ENCODE results near the gene PEMT.

The PEMT gene

DNA sequence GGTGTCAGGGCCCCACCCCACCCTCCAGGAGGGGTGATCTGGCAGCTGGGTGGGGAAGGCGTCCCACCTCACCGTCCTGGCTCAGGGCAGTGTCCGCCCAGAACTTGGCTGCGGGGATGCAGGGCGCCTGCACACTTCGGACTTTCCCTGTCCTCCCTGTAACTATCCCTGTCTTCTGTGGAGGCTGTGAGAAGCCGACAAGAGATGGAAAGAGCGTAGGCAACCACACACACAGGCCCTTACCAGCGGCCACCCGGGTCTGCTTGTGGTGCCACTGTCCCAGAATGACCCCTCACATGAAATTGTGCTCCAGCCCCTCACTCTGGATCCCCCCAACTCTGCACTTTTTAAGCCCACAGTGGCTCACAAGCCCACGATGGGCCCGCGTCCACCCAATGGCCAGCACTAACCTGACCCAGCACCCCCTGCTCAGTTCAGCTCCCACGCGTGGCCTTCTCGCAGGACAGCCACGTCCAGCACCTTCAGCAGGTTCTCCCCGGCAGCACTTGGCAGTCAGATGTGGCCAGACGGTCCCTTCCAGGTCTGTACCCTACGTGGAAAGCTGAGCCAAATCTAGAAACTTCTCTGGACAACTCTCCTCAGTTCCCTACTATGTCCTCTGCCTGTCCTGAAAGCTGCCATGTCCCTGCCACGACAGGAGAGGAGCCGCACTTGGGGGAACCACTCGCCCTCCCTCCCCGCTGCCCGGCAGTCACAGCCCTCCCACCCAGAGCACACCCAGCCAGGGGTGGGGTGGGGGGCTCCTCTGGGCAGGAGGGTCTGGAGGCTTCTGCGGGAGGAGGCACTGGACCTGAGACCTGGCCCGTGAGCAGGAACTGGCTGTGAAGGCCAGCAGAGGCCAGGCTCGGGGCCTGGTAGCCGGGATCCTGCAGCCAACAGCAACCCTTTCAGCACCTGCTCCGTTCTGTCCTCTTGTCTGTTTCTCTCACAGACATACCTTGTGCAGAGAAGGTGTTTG is 38.0 kb downstream of the PEMT start:
- no peaks in the 10 kb centered on the region for H3K79me2 ChIP-seq (ENCODE audit: low read length)
- H3K9ac ChIP-seq (ENCODE audit: low read length), result no peak overlapping the region
- no peaks in the 10 kb centered on the region for H3K27me3 ChIP-seq (replicated peaks; ENCODE audit: insufficient read depth, low read length)
- no peak overlapping the region for H3K4me2 ChIP-seq (ENCODE audit: low read depth, low read length)
- H3K9me2 ChIP-seq (replicated peaks; ENCODE audit: insufficient read depth, low read length), result no peaks in the 10 kb centered on the region
- no peak for DNase-seq
- no peaks in the 10 kb centered on the region for H3K4me1 ChIP-seq (ENCODE audit: low read length)
- H4K20me1 ChIP-seq (ENCODE audit: insufficient read depth, low read length), result no peaks in the 10 kb centered on the region
- TF ChIP-seq EZH2phosphoT487 (IDR thresholded peaks at IDR 0.05; ENCODE audit: low read length) (no peak), EZH2 (optimal IDR thresholded peaks at IDR 0.05; ENCODE audit: low read depth, low read length) (no peak)
- TF ChIP-seq, protein P1, sequence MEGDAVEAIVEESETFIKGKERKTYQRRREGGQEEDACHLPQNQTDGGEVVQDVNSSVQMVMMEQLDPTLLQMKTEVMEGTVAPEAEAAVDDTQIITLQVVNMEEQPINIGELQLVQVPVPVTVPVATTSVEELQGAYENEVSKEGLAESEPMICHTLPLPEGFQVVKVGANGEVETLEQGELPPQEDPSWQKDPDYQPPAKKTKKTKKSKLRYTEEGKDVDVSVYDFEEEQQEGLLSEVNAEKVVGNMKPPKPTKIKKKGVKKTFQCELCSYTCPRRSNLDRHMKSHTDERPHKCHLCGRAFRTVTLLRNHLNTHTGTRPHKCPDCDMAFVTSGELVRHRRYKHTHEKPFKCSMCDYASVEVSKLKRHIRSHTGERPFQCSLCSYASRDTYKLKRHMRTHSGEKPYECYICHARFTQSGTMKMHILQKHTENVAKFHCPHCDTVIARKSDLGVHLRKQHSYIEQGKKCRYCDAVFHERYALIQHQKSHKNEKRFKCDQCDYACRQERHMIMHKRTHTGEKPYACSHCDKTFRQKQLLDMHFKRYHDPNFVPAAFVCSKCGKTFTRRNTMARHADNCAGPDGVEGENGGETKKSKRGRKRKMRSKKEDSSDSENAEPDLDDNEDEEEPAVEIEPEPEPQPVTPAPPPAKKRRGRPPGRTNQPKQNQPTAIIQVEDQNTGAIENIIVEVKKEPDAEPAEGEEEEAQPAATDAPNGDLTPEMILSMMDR (IDR thresholded peaks at IDR 0.05; ENCODE audit: low read length), result no peak
- H3K4me3 ChIP-seq (ENCODE audit: low read length), result no peak overlapping the region
- H3K36me3 ChIP-seq (replicated peaks; ENCODE audit: insufficient read depth, low read length), result no peaks in the 10 kb centered on the region
- H3F3A ChIP-seq (ENCODE audit: insufficient read depth, low read length), result no peaks in the 10 kb centered on the region
- no peak overlapping the region for H3K27ac ChIP-seq (ENCODE audit: low read length)
- H3K9me3 ChIP-seq (replicated peaks; ENCODE audit: insufficient read depth, low read length), result no peaks in the 10 kb centered on the region
- no peak overlapping the region for H2AFZ ChIP-seq (ENCODE audit: low read length)

- no peaks in the 10 kb centered on the region for H4K20me1 ChIP-seq (ENCODE audit: insufficient read depth, low read length)
- H3K36me3 ChIP-seq (replicated peaks; ENCODE audit: insufficient read depth, low read length), result no peaks in the 10 kb centered on the region
- H3F3A ChIP-seq (ENCODE audit: insufficient read depth, low read length), result no peaks in the 10 kb centered on the region
- TF ChIP-seq, protein P1 (IDR thresholded peaks at IDR 0.05; ENCODE audit: low read length), result no peak
- no peak for TF ChIP-seq EZH2 (optimal IDR thresholded peaks at IDR 0.05; ENCODE audit: low read depth, low read length)
- TF ChIP-seq EZH2phosphoT487 (IDR thresholded peaks at IDR 0.05; ENCODE audit: low read length), result no peak
- no peaks in the 10 kb centered on the region for H3K9me3 ChIP-seq (replicated peaks; ENCODE audit: insufficient read depth, low read length)
- H2AFZ ChIP-seq (ENCODE audit: low read length), result no peak overlapping the region
- H3K27ac ChIP-seq (ENCODE audit: low read length), result no peak overlapping the region
- no peak overlapping the region for H3K9ac ChIP-seq (ENCODE audit: low read length)
- no peaks in the 10 kb centered on the region for H3K9me2 ChIP-seq (replicated peaks; ENCODE audit: insufficient read depth, low read length)
- no peaks in the 10 kb centered on the region for H3K4me1 ChIP-seq (ENCODE audit: low read length)
- no peak overlapping the region for H3K4me3 ChIP-seq (ENCODE audit: low read length)
- no peaks in the 10 kb centered on the region for H3K79me2 ChIP-seq (ENCODE audit: low read length)
- no peak for DNase-seq
- no peaks in the 10 kb centered on the region for H3K27me3 ChIP-seq (replicated peaks; ENCODE audit: insufficient read depth, low read length)
- no peak overlapping the region for H3K4me2 ChIP-seq (ENCODE audit: low read depth, low read length)
Measured at GRCh38 chr17:17552351-17553216, 38.9 kb downstream of the PEMT start.

DNA sequence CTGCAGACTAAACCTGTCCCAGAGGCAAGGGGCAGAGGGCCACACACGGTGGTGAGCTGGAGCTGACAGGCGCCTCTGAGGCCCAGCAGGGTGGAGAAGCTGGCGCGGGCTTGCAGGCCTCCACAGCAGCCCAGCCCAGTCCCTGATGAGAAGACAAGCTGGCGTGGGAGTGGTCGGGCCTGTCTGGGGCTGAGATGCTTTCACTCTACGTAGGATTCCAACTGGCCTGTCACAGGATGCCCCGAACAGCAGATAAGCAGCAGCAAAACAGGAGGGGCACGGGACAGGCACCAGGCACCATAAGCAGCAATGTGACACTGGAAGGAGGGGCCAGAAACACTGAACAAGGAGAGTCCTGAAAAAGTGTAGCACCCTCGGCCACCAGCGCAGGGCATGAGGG is 40.1 kb downstream of the PEMT start:
- Histone ChIP-seq H2AFZ (ENCODE audit: low read length) (no peak overlapping the region), H3K9ac (ENCODE audit: low read length) (no peak overlapping the region), H3K27me3 (replicated peaks; ENCODE audit: insufficient read depth, low read length) (no peaks in the 10 kb centered on the region), H3K4me3 (ENCODE audit: low read length) (no peak overlapping the region), H3K27ac (ENCODE audit: low read length) (no peak overlapping the region), H3K36me3 (replicated peaks; ENCODE audit: insufficient read depth, low read length) (no peaks in the 10 kb centered on the region), H3K4me2 (ENCODE audit: low read depth, low read length) (no peak overlapping the region), H3K9me3 (replicated peaks; ENCODE audit: insufficient read depth, low read length) (no peaks in the 10 kb centered on the region), H4K20me1 (ENCODE audit: insufficient read depth, low read length) (no peaks in the 10 kb centered on the region), H3K4me1 (ENCODE audit: low read length) (no peaks in the 10 kb centered on the region), H3K79me2 (ENCODE audit: low read length) (no peaks in the 10 kb centered on the region), H3F3A (ENCODE audit: insufficient read depth, low read length) (no peaks in the 10 kb centered on the region), H3K9me2 (replicated peaks; ENCODE audit: insufficient read depth, low read length) (no peaks in the 10 kb centered on the region)
- no peak for DNase-seq
- TF ChIP-seq, protein P1 (IDR thresholded peaks at IDR 0.05; ENCODE audit: low read length), result no peak
- no peak for TF ChIP-seq EZH2 (optimal IDR thresholded peaks at IDR 0.05; ENCODE audit: low read depth, low read length)
- TF ChIP-seq EZH2phosphoT487 (IDR thresholded peaks at IDR 0.05; ENCODE audit: low read length), result no peak

Measured in MM.1S (cell line).